Adipose tissue (tissue), 3 donors: Measurements from ENCODE around the gene ZNF618. TPM values are rescaled to one million over a fixed set of nuclear protein-coding genes. Genes with fewer than 3 reads are reported as not detected.

ENCODE experiments used
- H3K27ac ChIP-seq: one replicate; pipeline ENCODE4 v1.5.1; 2013; ENCODE audit warnings: low read depth, low read length
- WGBS, 3 donors: extraction: QIAGEN DNeasy Blood & Tissue Kit; methylation state at CpG; one replicate each; pipeline ENCODE4 v1.1.7; 2013; 5-methylcytosine and 5-hydroxymethylcytosine counted together
- polyA plus RNA-seq, 3 donors: library from polyadenylated mRNA; stranded (reverse); fragments of 200-250 nt; gene quantifications; one replicate each; pipeline ENCODE4 v1.2.3, GENCODE V29; 2013
- donor health status: healthy with polysubstance abuse.
- donor health status: Bipolar disorder and iron deficiency.
- donor health status: healthy.

Gene ZNF618
- polyA plus RNA-seq, 3 donors: 2.6 to 3.9 (median 2.6) TPM

- 89 to 94% (median 89%) methylated on average over 4 of the region's 4 CpGs for WGBS, 3 donors
- H3K27ac ChIP-seq: no peak overlapping the region
Observed at GRCh38 chr9:114086607-114087006, 210.5 kb downstream of the ZNF618 start.

DNA sequence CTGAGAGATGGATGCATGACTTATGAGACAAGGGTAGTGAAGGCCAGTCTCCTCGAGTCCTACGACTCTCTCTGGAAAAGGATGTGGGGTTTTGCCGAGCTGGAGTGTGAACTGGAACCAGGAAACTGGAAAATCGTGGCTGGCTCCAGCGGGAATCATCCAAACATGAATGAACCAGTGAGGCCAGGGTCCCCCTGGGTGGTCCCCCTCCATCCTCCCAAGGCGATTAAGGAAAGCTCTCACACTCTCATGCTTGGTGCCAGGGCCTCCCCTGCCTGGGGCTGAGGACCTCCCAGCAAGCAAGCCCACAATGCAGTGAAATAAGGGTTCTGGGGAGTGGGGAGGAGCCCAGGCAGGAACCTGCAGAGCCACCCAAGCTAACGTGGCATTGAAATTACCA is 211.6 kb downstream of the ZNF618 start:
- 61 to 73% (median 70%) methylated on average over 7 of the region's 7 CpGs for WGBS, 3 donors
- H3K27ac ChIP-seq: no peak overlapping the region

GRCh38 chr9:114088571-114089170 is 212.6 kb downstream of the ZNF618 start:
- H3K27ac ChIP-seq: no peak overlapping the region
- WGBS, 3 donors: 91 to 93% (median 91%) methylated on average over 7 of the region's 7 CpGs

DNA sequence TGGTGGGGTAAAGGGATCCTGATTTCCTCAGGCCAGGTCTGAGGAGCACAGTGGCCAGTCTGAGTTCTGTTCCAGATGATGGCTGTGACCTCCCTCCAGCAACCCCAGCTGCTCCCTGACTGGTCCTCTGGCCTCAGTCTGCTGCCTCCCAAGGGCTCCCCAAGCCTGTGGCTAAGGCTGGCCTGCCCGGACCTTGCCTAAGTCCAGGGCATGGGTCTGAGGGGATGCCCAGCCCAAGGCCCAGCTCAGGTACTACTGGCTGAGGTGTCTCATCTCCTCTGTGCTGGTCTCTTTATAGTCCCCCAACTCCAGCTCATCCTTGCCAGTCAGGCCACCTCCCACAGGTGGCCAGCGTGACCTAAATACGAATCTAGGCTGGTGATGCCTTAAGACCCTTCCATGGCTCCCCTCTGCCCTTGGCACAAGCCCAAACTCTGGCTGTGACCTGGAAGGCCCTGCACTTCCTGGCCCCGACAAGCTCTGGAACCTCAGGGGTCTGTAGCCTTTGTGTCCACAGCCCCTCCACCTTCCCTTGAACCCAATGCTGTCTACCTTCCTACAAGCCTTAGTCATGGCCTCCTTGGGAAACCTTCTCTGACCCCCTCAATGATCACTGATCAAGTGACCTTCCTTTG is 213.2 kb downstream of the ZNF618 start:
- no peak overlapping the region for H3K27ac ChIP-seq
- 85 to 88% (median 87%) methylated on average over 4 of the region's 4 CpGs for WGBS, 3 donors

DNA sequence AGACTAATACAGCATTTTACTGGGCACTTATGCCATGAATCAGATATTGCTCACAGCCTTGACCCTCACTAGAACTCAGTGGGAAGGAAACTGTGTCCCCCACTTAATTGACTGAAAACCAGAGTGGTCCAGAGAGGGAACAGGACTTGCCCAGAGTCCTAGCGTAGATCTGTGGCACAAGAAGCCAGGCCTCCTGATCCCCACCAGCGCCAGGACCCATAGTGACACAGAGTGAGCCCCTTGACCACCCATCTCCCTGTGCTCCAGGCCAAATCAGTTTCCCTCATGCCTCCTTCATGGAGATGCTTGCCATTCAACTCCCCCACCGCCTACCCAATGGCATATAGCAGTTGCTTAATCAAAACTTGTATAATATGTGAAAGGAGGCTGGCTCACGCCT is 214.7 kb downstream of the ZNF618 start:
- 94 to 97% (median 94%) methylated on average over 4 of the region's 4 CpGs for whole genome bisulfite sequencing, 3 donors

DNA sequence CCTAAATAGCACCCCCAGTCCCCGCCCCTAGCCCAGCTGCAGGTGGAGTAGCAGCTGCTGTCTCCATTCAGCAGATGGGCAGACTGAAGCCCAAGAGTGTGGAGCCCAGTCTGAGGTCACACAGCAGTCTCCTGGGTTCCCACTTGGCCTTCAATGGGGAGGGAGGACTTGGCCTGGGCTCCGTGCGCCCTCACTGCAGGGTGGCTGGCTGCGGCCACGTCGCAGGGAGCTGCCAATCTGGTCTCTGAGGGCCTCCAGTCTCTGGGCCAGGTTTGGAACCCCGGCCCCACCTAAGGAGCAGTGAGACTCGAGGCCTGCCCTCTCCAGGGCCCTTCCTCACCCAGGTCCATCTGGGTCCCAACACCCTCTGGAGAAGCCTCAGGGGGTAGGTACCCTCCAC is 215.6 kb downstream of the ZNF618 start:
- no peak overlapping the region for H3K27ac ChIP-seq
- WGBS, 3 donors: 91 to 96% (median 95%) methylated on average over 8 of the region's 8 CpGs

More for the DNA sequence above, 214.7 kb downstream of the ZNF618 start:
- no peak overlapping the region for H3K27ac ChIP-seq

DNA sequence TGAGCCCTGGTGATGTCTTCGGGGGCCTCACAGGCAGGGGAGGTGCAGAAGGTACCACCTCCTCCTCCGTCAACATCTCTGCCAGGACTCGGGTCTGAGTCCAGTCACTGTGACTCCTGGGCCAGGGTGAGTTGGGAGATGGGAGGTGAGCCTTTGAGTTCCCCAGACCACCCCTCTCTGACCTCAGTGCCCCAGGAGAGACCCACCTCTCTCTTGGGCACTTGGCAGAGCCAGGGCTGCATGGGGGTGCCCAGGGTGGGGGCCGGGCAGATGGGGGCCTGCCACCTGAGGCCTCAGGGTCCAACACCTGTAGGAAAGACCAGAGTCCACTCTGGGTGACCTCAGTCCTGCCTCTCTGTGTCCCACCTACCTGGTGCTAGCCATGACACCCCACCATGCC is 216.2 kb downstream of the ZNF618 start:
- WGBS, 3 donors: 86 to 89% (median 88%) methylated on average over 4 of the region's 4 CpGs

DNA sequence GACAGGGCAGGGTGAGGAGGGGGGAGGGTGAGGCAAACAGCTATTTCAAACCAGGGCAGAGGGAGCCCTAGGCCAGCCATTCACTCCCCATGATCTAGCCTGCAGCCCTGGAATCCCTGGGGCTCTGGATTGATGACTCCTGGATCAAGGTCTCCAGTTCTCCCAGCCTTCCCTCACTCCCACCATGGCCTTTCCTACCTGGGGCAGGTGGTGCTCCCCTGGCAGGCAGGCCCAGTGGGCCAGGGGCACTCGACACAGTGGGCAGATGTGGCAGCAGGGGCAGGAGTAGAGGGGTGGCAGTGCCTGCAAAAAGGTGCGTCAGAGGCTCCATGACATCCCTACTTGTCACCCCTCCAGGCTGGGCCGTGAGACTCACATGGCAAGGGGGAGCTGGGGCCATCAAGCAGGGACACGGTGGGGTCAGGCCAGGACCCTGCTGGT is 216.9 kb downstream of the ZNF618 start:
- H3K27ac ChIP-seq: no peak overlapping the region
- WGBS, 3 donors: 87 to 90% (median 87%) methylated on average over 4 of the region's 4 CpGs

More for the DNA sequence above, 216.2 kb downstream of the ZNF618 start:
- no peak overlapping the region for H3K27ac ChIP-seq

DNA sequence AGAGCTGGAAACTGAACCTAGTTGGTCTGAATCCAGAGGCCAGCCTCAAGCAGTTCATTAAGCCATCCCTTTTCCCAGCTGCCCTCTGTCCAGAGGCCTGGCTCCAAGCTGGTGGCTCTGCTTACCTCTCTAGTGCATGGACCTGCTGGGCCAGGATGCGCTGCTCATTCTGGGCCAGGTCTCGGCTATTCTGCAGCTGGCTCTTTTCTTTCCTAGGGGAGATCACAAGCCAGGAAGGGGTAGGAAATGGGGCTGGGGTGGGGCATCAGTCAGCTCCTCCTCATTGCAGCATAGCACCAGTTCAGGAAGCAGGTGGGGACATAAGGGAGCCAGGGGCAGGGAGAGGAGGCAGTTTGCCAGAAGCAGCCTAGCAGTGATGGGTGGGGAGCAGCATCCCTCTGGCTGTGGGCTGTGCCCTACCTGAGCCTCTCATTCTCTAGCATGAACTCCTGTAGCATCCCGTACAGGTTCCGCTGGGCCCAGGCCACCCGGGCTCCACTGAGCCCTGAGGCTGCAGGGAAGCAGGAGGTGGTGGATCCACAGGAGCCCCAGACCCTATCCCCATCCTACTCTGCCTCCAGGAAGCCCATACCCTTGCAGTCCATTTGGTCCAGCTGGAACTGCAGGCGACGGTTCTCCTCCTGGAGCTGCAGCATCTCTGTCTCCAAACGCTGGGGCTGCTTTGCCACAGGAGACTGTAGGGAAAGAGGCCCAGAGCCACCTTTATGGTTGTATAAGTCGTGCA is 217.8 kb downstream of the ZNF618 start:
- WGBS, 3 donors: 85 to 95% (median 89%) methylated on average over 9 of the region's 9 CpGs
- no peak overlapping the region for H3K27ac ChIP-seq

DNA sequence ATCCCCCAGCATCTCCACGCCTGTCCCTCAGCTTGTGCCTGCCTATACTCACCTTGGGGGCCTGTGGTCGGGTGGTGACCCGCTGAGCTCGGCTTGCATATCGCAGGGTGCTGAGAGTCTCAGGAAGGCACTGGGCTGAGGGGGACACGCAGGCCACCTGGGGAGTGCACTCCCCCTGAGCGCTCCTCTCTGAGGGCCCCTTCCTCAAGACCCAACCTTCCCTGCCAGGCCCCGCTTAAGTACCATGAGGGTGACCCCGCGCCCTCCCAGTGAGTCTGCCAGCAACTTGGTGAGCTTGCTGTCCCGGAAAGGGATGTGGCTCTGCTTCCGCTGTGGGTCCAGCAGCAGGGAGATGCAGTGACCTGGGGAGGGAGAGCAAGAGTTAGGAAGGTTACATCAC is 218.9 kb downstream of the ZNF618 start:
- H3K27ac ChIP-seq: no peak overlapping the region
- 94 to 96% (median 95%) methylated on average over 12 of the region's 12 CpGs for WGBS, 3 donors

- H3K27ac ChIP-seq: no peak overlapping the region
- WGBS, 3 donors: 78 to 86% (median 83%) methylated on average over 9 of the region's 9 CpGs
Observed at GRCh38 chr9:114096041-114096511, 220.0 kb downstream of the ZNF618 start.

DNA sequence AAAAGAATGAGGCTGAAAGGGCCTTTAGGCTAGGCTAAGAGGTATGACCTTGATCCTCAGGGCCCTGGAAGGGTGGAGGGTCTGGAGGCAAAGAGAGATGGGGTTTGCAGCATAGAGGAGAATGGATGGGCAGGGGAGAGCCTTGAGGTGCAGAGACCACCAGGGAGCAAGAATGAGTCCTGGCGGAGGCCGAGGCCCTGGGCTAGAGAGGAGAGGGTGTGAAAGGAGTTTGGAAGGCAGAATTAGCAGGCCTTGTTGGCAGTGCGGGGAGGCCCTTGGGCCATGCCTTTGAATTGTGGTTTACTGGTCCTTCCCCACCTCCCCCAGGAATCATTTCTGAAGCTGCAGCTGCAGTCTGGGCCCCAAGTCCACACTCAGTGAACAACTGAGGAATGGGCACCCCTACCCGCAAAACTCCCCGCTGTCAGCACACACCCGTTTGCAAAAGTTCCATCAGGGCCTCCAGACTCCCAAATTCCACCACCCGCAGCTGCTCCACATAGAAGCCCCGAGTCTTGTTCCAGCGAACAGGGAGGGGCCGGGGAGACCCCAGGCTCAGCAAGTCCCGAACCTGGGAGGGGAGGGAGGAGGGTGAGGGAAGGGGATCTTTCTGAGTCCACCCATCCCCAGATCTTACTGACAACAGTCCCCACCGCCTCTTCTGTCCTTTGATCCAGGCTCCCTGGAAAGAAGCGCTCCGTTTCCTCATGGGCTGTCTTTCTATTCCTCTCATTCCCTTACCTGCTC is 220.9 kb downstream of the ZNF618 start:
- 74 to 78% (median 77%) methylated on average over 13 to 14 of the region's 14 CpGs for WGBS, 3 donors

GRCh38 chr9:114097613-114098020 is 221.5 kb downstream of the ZNF618 start:
- WGBS, 3 donors: 15 to 29% (median 23%) methylated on average over 18 of the region's 18 CpGs
- H3K27ac ChIP-seq: no peak overlapping the region

More for the DNA sequence above, 220.9 kb downstream of the ZNF618 start:
- no peak overlapping the region for H3K27ac ChIP-seq

- no peak overlapping the region for H3K27ac ChIP-seq
- WGBS, 3 donors: 1 to 4% (median 2%) methylated on average over 50 to 73 of the region's 77 CpGs
Observed at GRCh38 chr9:114098021-114098935, 222.2 kb downstream of the ZNF618 start.

DNA sequence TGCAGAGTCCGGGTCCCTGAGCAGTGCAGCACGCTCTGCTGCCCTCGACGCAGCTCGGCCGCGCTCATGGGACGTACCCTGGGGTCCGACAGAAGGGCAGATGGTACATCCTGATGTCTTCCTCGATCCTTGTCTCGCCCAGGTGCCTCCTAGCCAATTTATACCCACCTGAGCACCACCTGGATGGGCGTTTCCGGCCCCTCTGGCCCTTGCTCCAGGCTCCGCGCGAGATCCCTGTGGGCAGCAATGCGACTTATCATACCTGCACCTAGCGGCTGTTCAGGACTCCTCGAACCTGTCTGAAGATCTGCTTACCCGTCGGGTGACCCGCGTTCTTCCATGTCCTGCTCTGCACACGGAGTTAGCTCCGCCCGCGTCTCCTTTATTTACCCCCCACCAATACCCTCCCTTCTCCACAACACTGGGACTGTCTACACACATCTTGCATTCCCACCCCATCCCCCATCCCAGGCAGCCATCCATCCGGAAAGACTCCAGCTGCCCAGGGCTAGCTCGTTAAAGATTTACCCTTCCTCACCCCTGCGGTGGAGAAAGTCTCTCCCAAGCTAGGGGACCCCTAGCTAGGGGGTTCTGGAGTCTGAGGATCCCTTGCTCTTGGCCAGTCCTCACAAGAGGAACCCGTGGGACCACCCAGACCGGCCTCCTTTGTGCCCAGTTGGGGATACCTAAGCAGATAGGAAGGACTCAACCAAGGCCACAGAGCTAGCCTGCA is 223.0 kb downstream of the ZNF618 start, which contains the start of gene KIF12:
Gene KIF12 (minus strand): TSS at position 357 of the 733 bp plus-strand sequence. CDS start 16 bp downstream, at position 341.
- 10 to 50% (median 44%) methylated on average over 24 to 32 of the region's 32 CpGs for WGBS, 3 donors
- H3K27ac ChIP-seq: no peak within 1 kb of the TSS

DNA sequence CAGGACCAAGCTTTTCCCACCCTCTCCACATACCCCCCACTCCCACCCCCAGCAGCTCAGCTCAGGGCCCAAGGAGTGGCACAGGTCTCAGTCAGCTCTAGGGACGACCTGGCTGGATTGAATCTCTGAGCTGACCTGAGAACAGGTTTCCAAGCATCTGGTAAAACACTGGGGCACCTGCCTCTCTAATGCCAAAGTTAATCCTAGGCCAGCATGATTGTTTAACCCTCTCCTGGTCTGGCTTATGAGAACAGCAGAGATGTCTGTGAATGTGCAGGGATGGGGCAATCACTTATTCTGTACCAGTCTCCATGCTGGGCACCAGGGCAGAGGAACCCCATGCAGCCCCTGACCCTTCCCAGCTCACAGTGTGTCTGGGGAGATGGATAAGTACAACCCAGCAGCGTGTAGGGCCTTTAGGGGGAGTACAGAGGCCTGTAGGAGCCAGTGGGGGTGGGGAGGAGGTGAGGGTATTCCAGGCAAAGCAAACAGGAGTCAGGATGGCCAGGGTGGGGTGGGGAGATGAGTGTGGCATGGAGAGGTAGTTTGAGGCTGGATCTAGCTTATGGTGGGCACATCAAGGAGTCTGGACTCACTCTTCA is 223.7 kb downstream of the ZNF618 start:
- H3K27ac ChIP-seq: no peak overlapping the region
- WGBS, 3 donors: 54 to 84% (median 78%) methylated on average over 2 of the region's 2 CpGs
